GM23248 (cell line): Measurements from ENCODE around the gene KRT15. TPM values are rescaled to one million over a fixed set of nuclear protein-coding genes. Genes with fewer than 3 reads are reported as not detected.

Experiments
- DNase-seq: peaks from one replicate; pipeline ENCODE4 v3.0.0-alpha.2; 2015
- H2AFZ ChIP-seq: fragments of 200-600 bp; sonication (generic); 2 replicates; pipeline ENCODE4 v1.6.1; 2016; ENCODE audit warnings: antibody characterized with exemption
- H3F3A ChIP-seq: fragments of 200-600 bp; sonication (generic); 2 replicates; pipeline ENCODE4 v1.6.1; 2016; ENCODE audit warnings: mild to moderate bottlenecking, antibody characterized with exemption, mixed run types; ENCODE audit not compliant: insufficient read depth
- H3K27ac ChIP-seq: fragments of 200-600 bp; sonication (generic); 2 replicates; pipeline ENCODE4 v1.5.1; 2016; ENCODE audit warnings: mild to moderate bottlenecking
- H3K27me3 ChIP-seq: fragments of 200-600 bp; sonication (generic); replicated peaks from 2 replicates; pipeline ENCODE4 v1.6.1; 2016; ENCODE audit warnings: mild to moderate bottlenecking; ENCODE audit not compliant: insufficient read depth
- H3K36me3 ChIP-seq: fragments of 200-600 bp; sonication (generic); 2 replicates; pipeline ENCODE4 v1.6.1; 2016; ENCODE audit warnings: low read depth, mild to moderate bottlenecking
- H3K4me1 ChIP-seq: fragments of 200-600 bp; sonication (generic); 2 replicates; pipeline ENCODE4 v1.6.1; 2016; ENCODE audit warnings: mild to moderate bottlenecking; ENCODE audit not compliant: insufficient read depth
- H3K4me2 ChIP-seq: fragments of 200-600 bp; sonication (generic); one replicate; pipeline ENCODE4 v1.6.1; 2016; ENCODE audit warnings: mild to moderate bottlenecking; ENCODE audit not compliant: unreplicated experiment
- H3K4me3 ChIP-seq: fragments of 200-600 bp; sonication (generic); 2 replicates; pipeline ENCODE4 v1.5.1; 2016; ENCODE audit warnings: mild to moderate bottlenecking
- H3K79me2 ChIP-seq: fragments of 200-600 bp; sonication (generic); 2 replicates; pipeline ENCODE4 v1.6.1; 2016; ENCODE audit warnings: mild to moderate bottlenecking; ENCODE audit not compliant: insufficient read depth
- H3K9ac ChIP-seq: fragments of 200-600 bp; sonication (generic); 2 replicates; pipeline ENCODE4 v1.6.1; 2016; ENCODE audit warnings: mild to moderate bottlenecking
- H3K9me2 ChIP-seq: fragments of 200-600 bp; sonication (generic); 2 replicates; pipeline ENCODE4 v1.6.1; 2016; ENCODE audit warnings: mixed run types, mild to moderate bottlenecking, moderate library complexity; ENCODE audit not compliant: insufficient read depth
- H3K9me3 ChIP-seq: fragments of 200-600 bp; sonication (generic); one replicate; pipeline ENCODE4 v1.6.1; 2017; ENCODE audit warnings: low read depth
- H4K20me1 ChIP-seq: fragments of 200-600 bp; sonication (generic); 2 replicates; pipeline ENCODE4 v1.6.0; 2016; ENCODE audit not compliant: insufficient read depth
- EZH2 ChIP-seq: fragments of 200-600 bp; sonication (generic); IDR thresholded peaks from 2 replicates; pipeline ENCODE4 v1.6.1; 2018; ENCODE audit warnings: antibody characterized with exemption, mild to moderate bottlenecking; ENCODE audit not compliant: insufficient read depth, poor library complexity, severe bottlenecking
- EZH2phosphoT487 ChIP-seq: fragments of 200-600 bp; sonication (generic); IDR thresholded peaks from 2 replicates; pipeline ENCODE4 v1.6.1; 2018; ENCODE audit warnings: antibody characterized with exemption, moderate library complexity, mild to moderate bottlenecking, low read depth; ENCODE audit not compliant: insufficient read depth
- WGBS, 2 experiments: methylation state at CpG; one replicate each; pipeline ENCODE4 v1.1.6; 2015 to 2017; ENCODE audit warnings: low lambda C conversion rate in 2 of 2, low coverage in 1 of 2; ENCODE audit errors: missing lambda C conversion rate in 2 of 2; 5-methylcytosine and 5-hydroxymethylcytosine counted together
- in situ Hi-C: fragments of 300-500 bp; cut with MboI; formaldehyde crosslinking; loops from 2 replicates; pipeline ENCODE4 v1.15.0; 2020
- polyA plus RNA-seq: library from polyadenylated mRNA; unstranded; fragments of >200 nt; fragmentation: Nextera tagmentation; extraction: Ambion mirVana; gene quantifications from 2 replicates; pipeline ENCODE4 v1.2.1, GENCODE V29; 2016
- total RNA-seq: library from RNA; depleted of rRNA; stranded (reverse); fragments of >200 nt; shearing (Covaris generic); gene quantifications from 2 replicates; pipeline ENCODE4 v1.2.3, GENCODE V29; 2014

The KRT15 gene
- total and polyA plus RNA-seq, 2 experiments from 2014 or later: 0.65 to 2.3 TPM

- Histone ChIP-seq H2AFZ (no peak overlapping the region), H3K79me2 (no peaks in the 10 kb centered on the region), H3K9me2 (no peaks in the 10 kb centered on the region), H3K9ac (no peak overlapping the region), H3K4me3 (no peak overlapping the region), H3F3A (no peaks in the 10 kb centered on the region), H3K4me1 (no peaks in the 10 kb centered on the region), H4K20me1 (no peaks in the 10 kb centered on the region), H3K27ac (no peak overlapping the region), H3K9me3 (no peaks in the 10 kb centered on the region), H3K36me3 (no peaks in the 10 kb centered on the region), H3K27me3 (0 out of 2 replicates have a peak, but pooled peaks cover 4% of the 10 kb centered on the region), H3K4me2 (no peak overlapping the region)
- 39 to 41% methylated on average over 2 of the region's 2 CpGs for WGBS, 2 experiments
- in situ Hi-C loops: no loop called here
- TF ChIP-seq EZH2 (no peak), EZH2phosphoT487 (no peak)
- DNase-seq: no peak
Measured at GRCh38 chr17:41480136-41480535, 38.6 kb downstream of the KRT15 start.

GRCh38 chr17:41478237-41478636, 40.5 kb downstream of the KRT15 start:
- H3K27ac ChIP-seq: no peak overlapping the region
- H4K20me1 ChIP-seq: no peaks in the 10 kb centered on the region
- DNase-seq: no peak
- H3K9me2 ChIP-seq: no peaks in the 10 kb centered on the region
- H3F3A ChIP-seq: no peaks in the 10 kb centered on the region
- no peaks in the 10 kb centered on the region for H3K36me3 ChIP-seq
- 88 to 95% methylated on average over 8 of the region's 8 CpGs for WGBS, 2 experiments
- no peaks in the 10 kb centered on the region for H3K27me3 ChIP-seq
- TF ChIP-seq EZH2phosphoT487 (no peak), EZH2 (no peak)
- no peak overlapping the region for H2AFZ ChIP-seq
- H3K79me2 ChIP-seq: no peaks in the 10 kb centered on the region
- H3K9ac ChIP-seq: no peak overlapping the region
- in situ Hi-C loops: no loop called here
- H3K4me1 ChIP-seq: no peaks in the 10 kb centered on the region
- no peak overlapping the region for H3K4me3 ChIP-seq
- H3K4me2 ChIP-seq: no peak overlapping the region
- H3K9me3 ChIP-seq: no peaks in the 10 kb centered on the region

DNA sequence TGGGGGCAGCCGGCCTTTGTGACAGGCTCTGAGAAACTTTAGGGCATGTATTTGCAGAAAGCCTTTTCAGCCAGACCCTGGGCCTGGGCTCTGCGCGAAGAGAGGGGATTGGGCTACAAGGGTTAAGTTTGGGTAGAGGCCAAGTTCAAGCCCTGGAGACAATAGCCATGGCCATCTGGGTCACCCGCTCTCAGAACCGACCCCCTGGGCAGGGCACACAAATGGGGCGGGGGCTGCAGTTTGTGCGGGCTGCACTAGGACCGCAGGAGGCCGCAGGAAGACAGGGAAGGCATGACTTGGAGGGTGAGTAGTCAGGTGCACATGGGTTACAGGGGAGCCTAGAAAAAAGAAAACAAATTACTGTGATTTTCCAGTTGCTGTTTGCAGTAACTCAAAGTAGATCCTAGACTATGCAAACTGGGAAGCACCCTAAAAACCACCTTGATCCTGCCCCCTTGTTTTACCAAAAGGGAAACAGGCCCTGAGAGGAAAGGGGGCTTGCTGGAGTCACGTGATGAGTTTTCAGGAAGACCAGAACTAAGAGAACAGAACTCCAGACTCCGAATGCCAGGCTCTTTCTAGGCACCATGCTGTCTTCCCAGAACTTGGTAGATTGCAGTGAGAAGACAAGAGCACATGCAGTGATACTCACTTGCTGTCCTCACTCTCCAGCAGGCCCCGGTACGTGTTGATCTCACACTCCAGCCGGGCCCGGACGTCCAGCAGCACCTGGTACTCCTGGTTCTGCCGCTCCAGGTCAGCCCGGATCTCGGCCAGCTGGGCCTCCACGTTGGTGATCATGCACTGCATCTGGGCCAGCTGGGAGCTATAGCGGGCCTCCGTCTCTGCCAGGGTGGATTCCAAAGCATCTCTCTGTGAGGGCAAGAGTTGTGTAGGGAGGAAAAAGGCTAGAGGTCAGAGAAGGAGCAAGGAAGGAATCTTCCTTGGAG, 41.5 kb downstream of the KRT15 start:
- H3K27me3 ChIP-seq: no peaks in the 10 kb centered on the region
- TF ChIP-seq EZH2: no peak
- no peak for TF ChIP-seq EZH2phosphoT487

DNA sequence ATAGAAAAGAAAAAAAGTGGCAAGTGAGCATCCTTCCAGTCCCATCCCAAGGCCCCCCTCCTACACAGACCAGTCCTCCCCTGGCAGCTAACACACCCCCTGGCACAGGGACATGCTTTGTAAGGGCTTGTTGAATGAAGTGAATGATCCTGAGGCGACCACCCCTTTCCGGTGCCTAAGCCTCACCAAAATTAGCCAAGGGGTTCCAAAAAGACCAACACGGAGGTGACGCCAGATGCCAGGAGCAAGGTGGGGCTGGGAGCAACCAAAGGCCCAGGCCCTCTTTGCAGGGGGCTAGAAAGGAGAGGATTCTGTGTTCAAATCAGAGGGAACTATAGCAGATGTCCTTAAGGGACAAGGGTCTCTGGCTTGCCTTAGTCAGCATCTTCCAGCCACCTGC, 43.3 kb downstream of the KRT15 start:
- no peak for DNase-seq
- Histone ChIP-seq H2AFZ (no peak overlapping the region), H3K27ac (no peak overlapping the region), H3K9ac (no peak overlapping the region), H3K27me3 (peaks cover 6% of the 10 kb centered on the region; the same call in 1 of the 2 replicates), H3K79me2 (no peaks in the 10 kb centered on the region), H4K20me1 (no peaks in the 10 kb centered on the region), H3K9me2 (no peaks in the 10 kb centered on the region), H3K36me3 (no peaks in the 10 kb centered on the region), H3K4me2 (no peak overlapping the region), H3K4me1 (no peaks in the 10 kb centered on the region), H3K9me3 (peaks cover 2% of the 10 kb centered on the region), H3F3A (no peaks in the 10 kb centered on the region), H3K4me3 (no peak overlapping the region)
- TF ChIP-seq EZH2phosphoT487: no peak
- no peak for TF ChIP-seq EZH2
- 72 to 87% methylated on average over 4 of the region's 4 CpGs for whole genome bisulfite sequencing, 2 experiments
- in situ Hi-C loops: no loop called here

More for the DNA sequence above, 41.5 kb downstream of the KRT15 start:
- Histone ChIP-seq H3K79me2 (no peaks in the 10 kb centered on the region), H3K4me1 (no peaks in the 10 kb centered on the region), H3K36me3 (no peaks in the 10 kb centered on the region), H3K4me3 (no peak overlapping the region), H3K9me3 (no peaks in the 10 kb centered on the region), H4K20me1 (no peaks in the 10 kb centered on the region), H3K9ac (no peak overlapping the region), H3K9me2 (no peaks in the 10 kb centered on the region), H3K27ac (no peak overlapping the region), H3K4me2 (no peak overlapping the region), H3F3A (no peaks in the 10 kb centered on the region), H2AFZ (no peak overlapping the region)
- no peak for DNase-seq
- in situ Hi-C loops: no loop called here
- 81 to 83% methylated on average over 22 of the region's 22 CpGs for WGBS, 2 experiments
